Mesothelial cell of epicardium (in vitro differentiated cells): ENCODE measurements around the gene PRR19. TPM values are rescaled to one million over a fixed set of nuclear protein-coding genes. Genes with fewer than 3 reads are reported as not detected.
A peak's percentile ranks its signal among the peaks of the same experiment; 100 is the strongest.

Experiments used
- DNase-seq, 2 experiments: peaks; one replicate each; pipeline ENCODE4 v3.0.0; 2021; ENCODE audit warnings: low spot score in 2 of 2; ENCODE audit not compliant: unreplicated experiment in 2 of 2
- H3K27ac Mint-ChIP-seq: 2 replicates; pipeline ENCODE4 v1.8.0; 2021; ENCODE audit warnings: mixed read lengths
- H3K27me3 Mint-ChIP-seq: 2 replicates; pipeline ENCODE4 v1.8.0; 2021; ENCODE audit warnings: low read depth, mixed read lengths
- H3K36me3 Mint-ChIP-seq: 2 replicates; pipeline ENCODE4 v1.8.0; 2021; ENCODE audit warnings: mixed read lengths
- H3K4me1 Mint-ChIP-seq: 2 replicates; pipeline ENCODE4 v1.8.0; 2021; ENCODE audit warnings: mixed read lengths
- H3K4me3 Mint-ChIP-seq: 2 replicates; pipeline ENCODE4 v1.8.0; 2021; ENCODE audit warnings: mild to moderate bottlenecking, moderate library complexity, mixed read lengths
- H3K9me3 Mint-ChIP-seq: 2 replicates; pipeline ENCODE4 v1.8.0; 2021; ENCODE audit warnings: mixed read lengths
- CTCF ChIP-seq: fragments of 200-600 bp; sonication (generic); IDR thresholded peaks from one replicate; pipeline ENCODE4 v1.5.0; 2021; ENCODE audit warnings: antibody characterized with exemption; ENCODE audit not compliant: unreplicated experiment
- total RNA-seq: library from RNA; stranded (reverse); gene quantifications from 3 replicates; pipeline ENCODE4 v1.2.1, GENCODE V29; 2021

PRR19 gene
- total RNA-seq, 1 donor from 2014 or later = 1.7 TPM

- DNase-seq = no peak
- H3K4me3 Mint-ChIP-seq = no peak overlapping the region
- peaks cover 66% of the 10 kb centered on the region for H3K27me3 Mint-ChIP-seq
- H3K4me1 Mint-ChIP-seq = peaks cover 17% of the 10 kb centered on the region
- no peaks in the 10 kb centered on the region for H3K9me3 Mint-ChIP-seq
- H3K27ac Mint-ChIP-seq = no peak overlapping the region
- peaks cover 3% of the 10 kb centered on the region for H3K36me3 Mint-ChIP-seq
- TF ChIP-seq CTCF = no peak
Measured at GRCh38 chr19:42322305-42322704, 20.4 kb downstream of the PRR19 start.

- Mint-ChIP-seq H3K27ac (no peak overlapping the region), H3K9me3 (no peaks in the 10 kb centered on the region), H3K27me3 (peaks cover 60% of the 10 kb centered on the region), H3K36me3 (peaks cover 3% of the 10 kb centered on the region), H3K4me1 (peaks cover 25% of the 10 kb centered on the region), H3K4me3 (peak overlapping the region; percentile 22)
- DNase-seq = no peak
- TF ChIP-seq CTCF = no peak
Measured at GRCh38 chr19:42323473-42323851, 21.5 kb downstream of the PRR19 start.

DNA sequence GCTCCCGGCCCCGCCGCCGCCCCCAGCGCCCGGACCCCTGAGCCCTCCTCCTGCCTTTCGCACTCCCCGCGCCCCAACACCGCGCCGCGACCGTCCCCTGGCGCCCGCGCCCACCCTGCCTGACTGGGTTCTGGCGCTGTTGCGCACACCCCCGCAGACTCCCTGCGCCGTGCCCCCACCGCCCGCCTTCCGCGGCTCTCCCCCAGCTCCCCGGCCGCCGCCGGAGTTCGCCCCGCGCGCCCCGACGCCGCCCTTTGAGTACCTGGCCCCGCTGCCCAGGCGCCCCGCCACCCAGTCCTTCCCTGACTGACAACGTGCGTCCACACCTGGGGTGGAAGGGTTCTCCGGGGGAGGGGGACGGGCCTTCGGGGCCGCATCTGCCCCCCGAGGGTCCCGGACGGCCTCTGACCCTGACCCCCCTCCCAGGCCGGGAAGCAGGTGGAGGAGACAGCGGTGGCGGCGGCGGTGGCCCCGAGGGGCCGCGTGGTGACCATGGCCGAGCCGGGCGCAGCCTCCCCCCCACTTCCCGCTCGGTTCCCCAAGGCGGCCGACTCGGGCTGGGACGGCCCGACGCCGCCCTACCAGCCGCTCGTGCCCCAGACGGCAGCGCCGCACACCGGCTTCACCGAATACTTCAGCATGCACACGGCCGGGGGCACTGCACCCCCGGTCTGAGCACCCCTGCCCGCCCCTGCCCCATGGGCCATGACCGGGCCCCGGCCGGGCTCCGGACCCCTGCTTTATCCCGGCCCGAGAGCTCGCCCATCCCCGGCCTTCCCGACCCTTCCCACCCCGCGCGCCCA is 22.1 kb downstream of the PRR19 start:
- DNase-seq = no peak
- Mint-ChIP-seq H3K9me3 (no peaks in the 10 kb centered on the region), H3K4me3 (no peak overlapping the region), H3K36me3 (peaks cover 3% of the 10 kb centered on the region), H3K27ac (no peak overlapping the region), H3K4me1 (peaks cover 25% of the 10 kb centered on the region), H3K27me3 (peaks cover 55% of the 10 kb centered on the region)
- TF ChIP-seq CTCF = no peak

DNA sequence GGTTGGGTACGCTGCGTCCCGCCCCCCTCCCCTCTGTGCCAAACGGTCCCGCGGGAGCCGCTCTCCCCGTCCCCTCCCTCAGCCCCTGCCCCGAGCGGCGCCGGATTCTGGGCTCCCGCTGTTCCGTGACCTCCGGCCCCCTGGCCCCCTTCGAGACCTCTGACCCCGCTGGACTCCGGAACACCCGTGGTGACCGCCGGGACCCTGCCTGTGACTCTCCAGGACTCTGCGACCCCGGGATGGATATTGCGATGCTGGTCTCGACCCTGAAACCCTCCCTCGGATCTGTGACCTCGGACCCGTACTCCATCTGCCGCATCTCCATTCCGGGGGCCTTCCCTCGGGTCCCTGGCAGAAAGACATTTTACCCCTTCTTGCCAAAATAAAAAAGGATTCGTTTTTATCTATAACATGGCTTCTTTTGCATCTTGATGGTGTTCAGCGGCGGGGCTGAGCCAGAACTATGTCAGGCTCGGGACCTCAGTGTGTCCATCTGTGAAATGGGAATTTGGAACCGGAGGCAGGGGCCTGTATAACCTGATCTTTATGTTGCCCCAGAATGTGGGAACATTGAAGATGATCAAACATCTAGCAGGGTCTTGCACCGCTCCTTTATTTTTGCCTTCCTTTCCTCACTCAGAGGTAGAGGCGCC is 22.8 kb downstream of the PRR19 start:
- no peak for TF ChIP-seq CTCF
- Mint-ChIP-seq H3K36me3 (peaks cover 3% of the 10 kb centered on the region), H3K27ac (peak overlapping the region; percentile 59), H3K4me3 (peak overlapping the region; percentile 85), H3K4me1 (peaks cover 25% of the 10 kb centered on the region), H3K9me3 (no peaks in the 10 kb centered on the region), H3K27me3 (peaks cover 50% of the 10 kb centered on the region)
- DNase-seq = no peak

DNA sequence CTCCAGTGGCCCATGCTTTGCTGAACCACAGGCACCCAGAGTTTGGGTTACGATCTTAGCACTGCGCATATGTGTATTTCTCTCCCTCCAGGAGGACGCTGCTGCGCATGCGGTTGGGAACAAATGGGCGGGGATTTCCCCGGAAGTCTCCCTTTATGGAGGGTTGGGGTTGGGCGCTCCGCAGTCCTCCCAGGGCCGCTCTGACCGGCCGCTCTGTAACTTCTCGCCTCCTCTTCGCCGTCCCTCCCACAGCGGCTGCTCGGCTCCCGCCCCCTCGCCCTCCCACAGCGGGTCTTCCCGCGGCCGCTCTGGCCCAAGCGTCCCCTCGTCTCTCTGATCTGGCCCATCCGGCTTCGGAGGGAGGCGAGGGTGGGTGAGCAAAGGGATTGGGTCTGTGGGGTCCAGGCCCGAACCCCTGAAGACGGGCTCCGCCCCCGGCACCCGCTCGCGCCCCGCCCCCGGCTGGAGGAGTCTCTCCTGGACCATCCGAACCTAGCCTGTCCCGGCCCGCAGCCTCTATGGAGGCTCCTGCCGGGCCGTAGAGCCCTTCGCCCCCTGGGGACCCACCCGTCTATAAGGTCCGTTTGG is 23.5 kb downstream of the PRR19 start, which contains the start of gene MEGF8:
Gene MEGF8, plus strand, starts transcription at position 328 of the 588 bp plus-strand sequence. CDS start 609 bp downstream, outside the sequence.
- peak within 1 kb of the TSS; percentile 59 for H3K27ac Mint-ChIP-seq
- H3K4me1 Mint-ChIP-seq = peaks cover 27% of the 10 kb centered on the region
- peak within 1 kb of the TSS; percentile 85 for H3K4me3 Mint-ChIP-seq
- peaks cover 44% of the 10 kb centered on the region for H3K27me3 Mint-ChIP-seq
- H3K9me3 Mint-ChIP-seq = no peaks in the 10 kb centered on the region
- peak; percentile 96 to 98 for DNase-seq
- peak; percentile 58 for TF ChIP-seq CTCF
- peaks cover 3% of the 10 kb centered on the region for H3K36me3 Mint-ChIP-seq
